Measurements from ENCODE around the gene ST6GALNAC4. TPM values are rescaled to one million over a fixed set of nuclear protein-coding genes. Genes with fewer than 3 reads are reported as not detected.

The ST6GALNAC4 gene
- total RNA-seq, 2 experiments from 2014 or later: 14.9 to 20.7 TPM

DNA sequence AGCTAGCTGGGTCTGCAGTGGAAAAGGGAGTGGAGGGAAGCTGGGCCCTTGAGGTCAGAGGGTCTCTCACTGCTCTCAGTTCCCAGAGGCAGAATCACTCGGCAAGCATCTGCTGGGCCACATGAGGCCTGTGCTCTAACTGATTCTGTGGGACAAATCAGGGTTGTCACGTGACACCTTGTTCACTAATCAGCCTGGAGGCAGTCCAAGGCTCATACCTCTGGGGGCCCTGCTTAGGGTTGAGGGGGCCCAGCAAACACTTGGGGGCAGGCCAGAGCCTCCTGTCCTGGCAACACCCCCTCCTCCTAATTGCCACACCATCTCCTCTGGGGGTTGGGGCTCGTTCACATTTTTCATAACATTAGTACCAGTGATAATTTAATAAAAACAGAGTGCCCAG, 29.9 kb upstream of the ST6GALNAC4 start:
- CTCF ChIA-PET: interaction anchor here (0.6 to 2.2 kb wide), 3 partner anchors 9 to 88 kb away, joined by 3 to 17 read pairs (median 3); no protein-coding TSS in a partner anchor
- no peak overlapping the region for H3K4me3 Mint-ChIP-seq
- H3K27me3 Mint-ChIP-seq: no peaks in the 10 kb centered on the region
- H3K27ac Mint-ChIP-seq: no peak overlapping the region
- no peaks in the 10 kb centered on the region for H3K9me3 Mint-ChIP-seq (ENCODE audit: low read depth)
- peaks cover 43% of the 10 kb centered on the region for H3K4me1 Mint-ChIP-seq
- H3K36me3 Mint-ChIP-seq (ENCODE audit: low read depth): peaks cover 45% of the 10 kb centered on the region
- no peak for DNase-seq
- ATAC-seq: no peak
- POLR2A ChIA-PET: no interaction called here
- intact Hi-C loops (cut with DNase I, micrococcal nuclease): no loop called here

DNA sequence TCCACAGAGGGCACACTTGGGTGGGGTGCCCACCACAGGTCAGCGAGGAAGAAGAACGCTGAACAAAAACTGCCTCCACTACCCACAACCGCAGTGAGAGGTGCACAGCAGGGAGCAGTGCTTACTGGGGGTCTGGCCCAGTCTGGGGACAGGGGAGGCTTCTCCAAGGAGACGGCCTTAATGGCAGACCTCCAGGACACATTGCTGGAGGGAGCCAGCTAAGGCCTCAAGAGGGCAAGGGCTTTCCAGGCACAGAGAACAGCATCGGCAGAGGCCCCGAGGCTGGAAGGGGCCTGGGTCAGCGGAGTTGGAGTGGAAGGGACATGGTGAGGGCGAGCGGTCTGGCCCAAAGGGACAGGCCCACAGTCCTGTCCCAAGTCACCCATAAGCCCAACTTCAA, 29.1 kb upstream of the ST6GALNAC4 start:
- intact Hi-C loops (cut with DNase I, micrococcal nuclease): no loop called here
- Mint-ChIP-seq H3K27ac (peak overlapping the region; percentile 51), H3K9me3 (ENCODE audit: low read depth) (no peaks in the 10 kb centered on the region), H3K36me3 (ENCODE audit: low read depth) (peaks cover 43% of the 10 kb centered on the region), H3K27me3 (no peaks in the 10 kb centered on the region), H3K4me3 (no peak overlapping the region), H3K4me1 (peaks cover 38% of the 10 kb centered on the region)
- DNase-seq (no peak), ATAC-seq (no peak)
- CTCF ChIA-PET: interaction anchor here (1.1 to 5.7 kb wide), 3 partner anchors 10 to 90 kb away, joined by 3 to 126 read pairs (median 17); no protein-coding TSS in a partner anchor
- POLR2A ChIA-PET: interaction anchor here (0.9 kb wide), 1 partner anchor 29 kb away, joined by 3 read pairs; no protein-coding TSS in a partner anchor

DNA sequence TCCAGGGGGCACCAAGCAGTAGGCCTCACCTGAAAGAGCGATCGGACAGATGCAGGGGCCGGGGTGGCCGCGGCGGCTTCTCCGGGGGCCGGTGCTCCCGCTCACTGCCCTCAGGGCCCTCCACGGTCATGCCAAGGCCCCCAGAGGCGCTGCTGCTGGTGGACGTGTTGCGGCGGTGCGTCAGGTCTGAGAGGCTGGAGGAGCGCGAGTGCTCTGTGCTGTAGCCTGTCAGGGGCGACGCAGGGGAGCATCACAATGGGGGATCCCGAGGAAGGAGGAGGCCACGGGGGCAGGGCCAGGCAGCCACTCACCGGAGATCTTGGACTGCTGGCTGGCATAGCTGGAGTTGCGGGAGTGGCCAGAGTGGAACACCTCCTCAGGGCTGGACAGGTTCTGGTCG, 28.5 kb upstream of the ST6GALNAC4 start:
- no peak overlapping the region for H3K27ac Mint-ChIP-seq
- no peak for DNase-seq
- H3K4me3 Mint-ChIP-seq: no peak overlapping the region
- CTCF ChIA-PET: interaction anchor here (1.0 to 5.7 kb wide), 3 partner anchors 9 to 101 kb away, joined by 3 to 126 read pairs (median 79); no protein-coding TSS in a partner anchor
- H3K9me3 Mint-ChIP-seq (ENCODE audit: low read depth): no peaks in the 10 kb centered on the region
- no peak for ATAC-seq
- POLR2A ChIA-PET: interaction anchor here (0.7 to 0.9 kb wide), 2 partner anchors 29 to 93 kb away, joined by 3 to 4 read pairs; no protein-coding TSS in a partner anchor
- peaks cover 32% of the 10 kb centered on the region for H3K4me1 Mint-ChIP-seq
- intact Hi-C loops (cut with DNase I, micrococcal nuclease): no loop called here
- H3K27me3 Mint-ChIP-seq: no peaks in the 10 kb centered on the region
- peaks cover 42% of the 10 kb centered on the region for H3K36me3 Mint-ChIP-seq (ENCODE audit: low read depth)

DNA sequence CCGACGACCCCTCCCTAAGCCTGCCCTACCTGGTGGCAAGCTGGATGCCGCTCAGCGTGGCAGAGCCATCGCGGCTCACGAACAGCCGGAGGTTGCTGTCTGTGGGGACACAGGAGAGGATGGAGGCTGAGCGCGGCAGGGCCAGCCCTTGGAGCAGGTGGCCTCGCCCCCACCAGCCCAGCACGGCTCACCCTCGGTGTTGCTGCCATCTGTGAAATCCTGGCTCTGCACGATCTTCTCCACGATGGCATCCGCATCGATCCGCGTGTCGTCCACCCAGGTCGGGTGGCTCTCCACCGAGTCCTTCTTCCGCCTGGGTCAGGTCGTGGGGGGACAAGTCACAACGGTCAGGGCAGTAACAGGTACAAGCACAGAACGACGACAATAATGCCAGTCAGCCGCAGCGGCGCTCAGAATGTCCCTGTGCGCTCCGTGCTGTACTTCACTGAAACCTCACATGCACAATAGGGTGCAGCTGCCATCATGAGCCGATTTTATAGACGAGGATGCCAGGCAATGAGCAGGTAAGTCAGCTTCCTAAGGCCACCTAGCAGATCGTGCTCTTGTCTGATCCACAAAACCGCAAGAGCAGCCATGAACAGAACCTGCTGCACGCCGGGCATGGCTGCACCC, 27.9 kb upstream of the ST6GALNAC4 start:
- CTCF ChIA-PET: interaction anchor here (1.0 to 5.7 kb wide), 12 partner anchors 9 to 173 kb away, joined by 3 to 126 read pairs (median 10); partner anchors contain the start of gene PIP5KL1
- ATAC-seq (no peak), DNase-seq (no peak)
- Mint-ChIP-seq H3K36me3 (ENCODE audit: low read depth) (peaks cover 39% of the 10 kb centered on the region), H3K27ac (no peak overlapping the region), H3K4me3 (no peak overlapping the region), H3K4me1 (peaks cover 26% of the 10 kb centered on the region), H3K9me3 (ENCODE audit: low read depth) (no peaks in the 10 kb centered on the region), H3K27me3 (no peaks in the 10 kb centered on the region)
- POLR2A ChIA-PET: interaction anchor here (0.7 to 1.0 kb wide), 2 partner anchors 11 to 93 kb away, joined by 4 read pairs; no protein-coding TSS in a partner anchor
- intact Hi-C loops (cut with DNase I, micrococcal nuclease): loop anchor here (5.0 kb wide), 2 partner anchors 148 to 158 kb away; no protein-coding TSS in a partner anchor

DNA sequence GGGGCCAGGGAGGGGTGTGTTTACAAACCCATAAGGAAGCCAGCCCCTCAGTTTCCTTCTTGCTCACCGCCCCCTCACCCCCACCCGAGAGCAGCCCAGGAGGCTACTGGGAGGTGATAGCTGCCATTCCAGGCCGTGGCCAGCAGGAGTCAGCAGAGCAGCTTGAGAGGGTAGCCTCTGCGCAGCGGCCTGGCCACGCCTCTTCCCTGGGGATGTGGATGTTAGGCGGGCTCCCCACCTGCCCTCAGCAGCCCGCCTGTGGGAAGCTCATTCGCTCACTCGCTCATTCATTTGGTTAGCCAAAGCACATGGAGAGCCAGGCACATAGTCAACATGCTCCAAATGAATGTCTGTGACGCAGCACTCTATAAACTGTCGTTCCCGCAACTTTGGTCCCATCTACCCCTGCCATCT, 26.9 kb upstream of the ST6GALNAC4 start:
- CTCF ChIA-PET: interaction anchor here (0.7 to 5.7 kb wide), 31 partner anchors 10 to 185 kb away, joined by 3 to 126 read pairs (median 5); partner anchors contain the start of genes NAIF1 and PIP5KL1
- H3K27me3 Mint-ChIP-seq: no peaks in the 10 kb centered on the region
- ATAC-seq: peak; percentile 87
- no peak overlapping the region for H3K4me3 Mint-ChIP-seq
- POLR2A ChIA-PET: interaction anchor here (0.6 to 1.0 kb wide), 5 partner anchors 12 to 136 kb away, joined by 3 to 7 read pairs (median 4); partner anchors contain the start of gene EEIG1
- peak overlapping the region; percentile 81 for H3K27ac Mint-ChIP-seq
- H3K9me3 Mint-ChIP-seq (ENCODE audit: low read depth): no peaks in the 10 kb centered on the region
- peaks cover 39% of the 10 kb centered on the region for H3K36me3 Mint-ChIP-seq (ENCODE audit: low read depth)
- intact Hi-C loops (cut with DNase I, micrococcal nuclease): loop anchor here (1.0 to 5.0 kb wide), 6 partner anchors 27 to 174 kb away; partner anchors contain the start of gene EEIG1 (in 1 of the 2)
- peaks cover 23% of the 10 kb centered on the region for H3K4me1 Mint-ChIP-seq
- DNase-seq: peak; percentile 91

DNA sequence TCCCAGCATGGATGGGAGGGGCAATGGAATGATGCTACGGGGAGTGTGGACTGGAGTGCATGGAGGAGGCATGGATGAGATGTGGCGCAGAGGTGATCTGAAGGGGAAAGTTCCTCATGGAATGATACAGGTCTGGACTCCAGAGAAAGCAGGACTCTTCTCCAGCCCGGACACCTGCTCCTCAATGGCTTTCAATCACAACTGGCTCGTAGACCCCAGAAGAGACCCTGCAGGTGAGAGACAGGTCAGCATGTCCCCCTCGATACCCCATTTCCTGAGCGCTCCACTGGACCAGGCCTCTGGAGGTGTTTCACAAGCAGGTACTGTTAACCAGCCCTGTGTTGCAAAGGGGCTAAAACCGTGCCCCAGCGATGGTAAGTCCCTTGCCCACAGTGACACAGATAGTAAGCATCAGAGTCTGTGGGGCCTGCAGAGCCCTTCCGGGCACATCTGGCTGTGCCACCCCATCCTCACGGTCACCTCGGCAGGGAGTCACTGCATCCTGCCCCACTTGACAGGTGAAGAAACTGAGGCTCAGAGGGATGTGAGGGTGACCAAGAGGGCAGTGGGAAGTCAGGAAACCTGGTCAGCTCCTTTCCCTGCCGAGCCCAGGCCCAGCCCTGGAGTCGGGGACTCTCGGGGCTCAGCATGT, 26.3 kb upstream of the ST6GALNAC4 start:
- peaks cover 25% of the 10 kb centered on the region for H3K4me1 Mint-ChIP-seq
- no peak overlapping the region for H3K4me3 Mint-ChIP-seq
- peak overlapping the region; percentile 48 for H3K27ac Mint-ChIP-seq
- intact Hi-C loops (cut with DNase I, micrococcal nuclease): loop anchor here (1.0 to 5.0 kb wide), 6 partner anchors 27 to 174 kb away; partner anchors contain the start of gene EEIG1 (in 1 of the 2)
- H3K27me3 Mint-ChIP-seq: no peaks in the 10 kb centered on the region
- H3K36me3 Mint-ChIP-seq (ENCODE audit: low read depth): peaks cover 36% of the 10 kb centered on the region
- no peaks in the 10 kb centered on the region for H3K9me3 Mint-ChIP-seq (ENCODE audit: low read depth)
- ChIA-PET POLR2A (interaction anchor here (0.7 to 1.0 kb wide), 3 partner anchors 38 to 83 kb away, joined by 3 to 7 read pairs (median 3); partner anchors contain the start of gene EEIG1), CTCF (interaction anchor here (0.6 to 5.7 kb wide), 42 partner anchors 9 to 364 kb away, joined by 3 to 126 read pairs (median 4); partner anchors contain the start of genes NAIF1 and PIP5KL1)
- ATAC-seq (no peak), DNase-seq (no peak)

DNA sequence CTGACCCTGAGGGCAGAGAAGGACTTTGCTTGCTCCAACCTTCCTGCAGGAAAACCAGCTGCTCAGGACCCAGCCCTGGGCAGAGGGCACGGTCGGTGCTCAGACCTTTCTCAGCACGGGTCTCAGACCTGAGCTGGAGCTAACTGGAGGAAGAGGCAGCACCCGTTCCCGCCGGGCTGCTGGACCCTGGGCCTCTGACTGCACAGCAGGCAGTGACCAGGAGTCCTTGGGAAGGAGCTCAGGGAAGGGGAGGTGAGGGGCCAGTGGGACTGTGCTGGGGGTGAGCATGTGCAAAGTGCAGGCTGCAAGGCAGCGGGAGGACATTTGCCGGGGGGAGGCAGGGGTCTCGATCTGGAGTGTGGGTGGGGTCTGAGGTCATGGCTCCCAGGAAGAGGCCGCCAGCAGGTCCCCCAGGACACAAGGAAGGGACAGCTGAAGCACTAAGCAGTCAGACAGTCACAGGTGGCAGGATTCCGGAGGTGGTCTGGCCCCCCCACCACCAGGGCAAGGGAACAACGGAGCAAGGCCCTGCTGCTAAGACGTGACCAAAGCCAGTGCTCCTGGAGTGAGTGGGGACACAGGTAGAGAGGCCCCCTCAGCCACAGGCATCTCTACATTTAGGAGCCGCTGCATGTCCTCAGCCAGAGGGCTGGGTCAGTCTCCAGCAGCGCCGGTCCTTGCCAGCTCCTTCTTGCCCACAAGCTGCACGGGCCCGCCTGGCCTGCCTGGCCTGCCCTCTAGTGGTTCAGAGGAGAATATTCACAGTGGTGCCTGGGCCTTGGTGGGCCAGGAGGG, 25.6 kb upstream of the ST6GALNAC4 start:
- no peaks in the 10 kb centered on the region for H3K9me3 Mint-ChIP-seq (ENCODE audit: low read depth)
- no peaks in the 10 kb centered on the region for H3K27me3 Mint-ChIP-seq
- ATAC-seq (peak; percentile 27), DNase-seq (peak; percentile 74)
- peak overlapping the region; percentile 48 for H3K27ac Mint-ChIP-seq
- POLR2A ChIA-PET: no interaction called here
- CTCF ChIA-PET: interaction anchor here (0.6 to 5.7 kb wide), 28 partner anchors 8 to 175 kb away, joined by 3 to 126 read pairs (median 4); partner anchors contain the start of gene PIP5KL1
- H3K4me3 Mint-ChIP-seq: no peak overlapping the region
- H3K4me1 Mint-ChIP-seq: peaks cover 27% of the 10 kb centered on the region
- intact Hi-C loops (cut with DNase I, micrococcal nuclease): loop anchor here (1.0 to 5.0 kb wide), 6 partner anchors 28 to 175 kb away; partner anchors contain the start of gene EEIG1 (in 1 of the 2)
- H3K36me3 Mint-ChIP-seq (ENCODE audit: low read depth): peaks cover 35% of the 10 kb centered on the region

DNA sequence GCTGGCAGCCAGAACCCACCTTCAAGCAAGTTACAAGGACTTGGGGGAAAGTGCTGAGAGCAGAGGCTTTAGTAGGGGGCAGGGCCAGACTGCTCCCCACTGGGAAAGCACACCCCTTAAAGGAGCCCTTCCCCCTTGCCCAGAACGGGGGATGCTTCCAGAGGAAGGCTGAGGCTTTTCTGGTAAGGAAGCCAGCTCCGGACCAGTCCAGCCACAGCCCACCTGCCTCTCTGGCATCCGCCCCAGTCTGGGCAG, 25.0 kb upstream of the ST6GALNAC4 start:
- H3K9me3 Mint-ChIP-seq (ENCODE audit: low read depth): no peaks in the 10 kb centered on the region
- ChIA-PET POLR2A (no interaction called here), CTCF (interaction anchor here (0.7 to 5.7 kb wide), 19 partner anchors 12 to 176 kb away, joined by 3 to 126 read pairs (median 5); no protein-coding TSS in a partner anchor)
- peaks cover 31% of the 10 kb centered on the region for H3K4me1 Mint-ChIP-seq
- peaks cover 37% of the 10 kb centered on the region for H3K36me3 Mint-ChIP-seq (ENCODE audit: low read depth)
- no peak for ATAC-seq
- H3K27ac Mint-ChIP-seq: peak overlapping the region; percentile 6
- intact Hi-C loops (cut with DNase I, micrococcal nuclease): loop anchor here (5.0 kb wide), 2 partner anchors 150 to 160 kb away; no protein-coding TSS in a partner anchor
- no peaks in the 10 kb centered on the region for H3K27me3 Mint-ChIP-seq
- H3K4me3 Mint-ChIP-seq: no peak overlapping the region
- no peak for DNase-seq

DNA sequence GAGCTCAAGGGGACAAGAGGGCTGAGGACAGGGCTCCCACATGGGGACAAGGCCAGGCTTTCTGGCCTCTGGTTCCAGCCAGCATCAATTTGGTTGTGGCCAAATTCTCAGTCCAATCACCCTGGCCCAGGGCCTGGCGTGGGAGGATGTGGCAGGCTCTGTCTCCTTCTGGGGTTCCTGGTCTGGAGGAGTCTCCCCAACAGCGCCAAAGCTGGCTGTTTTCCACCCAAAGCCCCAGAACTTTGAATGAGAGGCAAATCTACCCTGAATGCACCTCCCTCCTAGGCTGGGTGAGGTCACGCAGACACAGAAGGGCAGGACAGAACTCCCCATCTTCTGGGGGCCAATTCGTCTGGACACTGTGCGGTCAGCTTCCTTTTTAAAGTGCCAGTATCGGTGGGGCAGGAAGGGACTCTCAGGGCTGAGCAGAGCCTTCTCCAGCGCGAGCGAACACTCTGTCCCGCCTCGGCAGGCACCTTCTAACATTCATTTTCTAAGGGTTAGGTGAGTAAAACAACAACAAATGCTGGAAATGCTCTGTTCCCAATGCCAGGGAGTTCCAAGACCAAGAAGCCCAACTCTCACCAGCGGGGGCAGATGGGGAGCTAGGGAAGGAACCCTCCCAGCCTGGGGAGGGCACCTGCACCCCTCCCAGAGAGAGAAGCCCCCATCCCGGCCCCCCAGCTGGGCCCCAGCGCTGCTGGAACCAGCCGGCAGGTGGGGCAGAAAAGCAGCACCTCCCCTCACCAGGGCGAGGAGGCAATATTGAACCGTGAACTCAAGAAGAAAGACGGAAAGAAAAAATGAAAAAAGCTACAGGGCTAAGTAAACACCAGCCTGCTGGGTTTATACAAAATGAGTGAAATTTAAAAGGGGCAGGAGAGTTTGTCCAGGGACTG, 24.5 kb upstream of the ST6GALNAC4 start:
- peaks cover 38% of the 10 kb centered on the region for H3K36me3 Mint-ChIP-seq (ENCODE audit: low read depth)

DNA sequence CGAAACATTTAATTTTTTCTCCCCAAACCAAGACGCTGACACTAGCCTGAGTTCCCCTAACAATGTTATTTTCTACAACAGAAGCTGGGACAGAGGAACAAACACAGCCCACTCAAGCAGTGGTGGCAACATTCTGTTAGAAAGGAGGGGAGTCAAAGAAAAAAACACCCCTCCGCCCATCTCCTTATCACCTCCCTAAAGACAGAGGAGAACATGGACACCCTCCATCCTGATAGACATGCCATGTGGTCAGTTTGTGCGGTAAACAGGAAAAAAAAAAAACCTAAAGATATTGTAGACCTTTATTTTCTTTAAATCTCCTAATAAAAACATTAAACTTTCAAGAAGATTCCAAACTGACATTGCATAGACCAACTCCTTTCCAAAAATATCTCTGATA, 23.8 kb upstream of the ST6GALNAC4 start:
- Mint-ChIP-seq H3K9me3 (ENCODE audit: low read depth) (no peaks in the 10 kb centered on the region), H3K27me3 (no peaks in the 10 kb centered on the region), H3K27ac (peak overlapping the region; percentile 26), H3K4me3 (no peak overlapping the region), H3K4me1 (peaks cover 44% of the 10 kb centered on the region), H3K36me3 (ENCODE audit: low read depth) (peaks cover 42% of the 10 kb centered on the region)
- CTCF ChIA-PET: interaction anchor here (0.7 to 5.7 kb wide), 9 partner anchors 9 to 177 kb away, joined by 3 to 126 read pairs (median 5); no protein-coding TSS in a partner anchor
- DNase-seq (no peak), ATAC-seq (no peak)
- POLR2A ChIA-PET: no interaction called here
- intact Hi-C loops (cut with DNase I, micrococcal nuclease): loop anchor here (5.0 kb wide), 2 partner anchors 152 to 162 kb away; no protein-coding TSS in a partner anchor

More for the DNA sequence above, 24.5 kb upstream of the ST6GALNAC4 start:
- Mint-ChIP-seq H3K4me3 (no peak overlapping the region), H3K4me1 (peaks cover 36% of the 10 kb centered on the region), H3K27ac (peak overlapping the region; percentile 6), H3K9me3 (ENCODE audit: low read depth) (no peaks in the 10 kb centered on the region), H3K27me3 (no peaks in the 10 kb centered on the region)
- intact Hi-C loops (cut with DNase I, micrococcal nuclease): loop anchor here (5.0 kb wide), 2 partner anchors 151 to 161 kb away; no protein-coding TSS in a partner anchor
- CTCF ChIA-PET: interaction anchor here (0.7 to 5.7 kb wide), 21 partner anchors 8 to 176 kb away, joined by 3 to 126 read pairs (median 4); no protein-coding TSS in a partner anchor
- no peak for DNase-seq
- no peak for ATAC-seq
- POLR2A ChIA-PET: no interaction called here

All from activated CD4-positive, alpha-beta T cell treated with anti-CD3 and anti-CD28 coated beads for 36 hours (primary cell).